GM18861 (cell line): ENCODE measurements around the gene FBXO11.
"Not testable (repeated sequence)": the region's sequence is repeated elsewhere in the genome, so short reads cannot be mapped to it uniquely, and the experiment has no call there.

Experiments
- ATAC-seq: cut with Tn5 transposase; IDR thresholded peaks from one replicate; pipeline ENCODE4 v1.9.1; 2021; ENCODE audit not compliant: unreplicated experiment

FBXO11 gene

GRCh38 chr2:47862949-47863348 lies 43.3 kb downstream of the FBXO11 start:
- ATAC-seq, result no peak

- ATAC-seq, result not testable (repeated sequence)
Measured at GRCh38 chr2:47853067-47853777, 53.1 kb downstream of the FBXO11 start.

GRCh38 chr2:47850198-47850597 lies 56.1 kb downstream of the FBXO11 start:
- ATAC-seq, result no peak

GRCh38 chr2:47849368-47849767 lies 56.9 kb downstream of the FBXO11 start:
- no peak for ATAC-seq

- ATAC-seq, result no peak
Measured at GRCh38 chr2:47844162-47844561, 62.1 kb downstream of the FBXO11 start.

GRCh38 chr2:47843407-47843806 lies 62.9 kb downstream of the FBXO11 start:
- ATAC-seq, result no peak

GRCh38 chr2:47842846-47843245 lies 63.5 kb downstream of the FBXO11 start:
- no peak for ATAC-seq

GRCh38 chr2:47838686-47839085 lies 67.6 kb downstream of the FBXO11 start:
- ATAC-seq, result no peak

- no peak for ATAC-seq
Measured at GRCh38 chr2:47838249-47838648, 68.0 kb downstream of the FBXO11 start.

GRCh38 chr2:47833516-47833968 lies 72.8 kb downstream of the FBXO11 start:
- ATAC-seq, result peak; percentile 89

- no peak for ATAC-seq
Measured at GRCh38 chr2:47822518-47822917, 83.8 kb downstream of the FBXO11 start.

GRCh38 chr2:47819834-47820233 lies 86.5 kb downstream of the FBXO11 start:
- ATAC-seq, result no peak

- no peak for ATAC-seq
Measured at GRCh38 chr2:47818777-47819176, 87.5 kb downstream of the FBXO11 start.

- ATAC-seq, result no peak
Measured at GRCh38 chr2:47815764-47816163, 90.5 kb downstream of the FBXO11 start.

- ATAC-seq, result no peak
Measured at GRCh38 chr2:47811668-47812067, 94.6 kb downstream of the FBXO11 start.

GRCh38 chr2:47810850-47811249 lies 95.4 kb downstream of the FBXO11 start:
- ATAC-seq, result no peak

GRCh38 chr2:47809903-47810302 lies 96.4 kb downstream of the FBXO11 start:
- ATAC-seq, result no peak

GRCh38 chr2:47808614-47809013 lies 97.7 kb downstream of the FBXO11 start:
- ATAC-seq, result no peak

GRCh38 chr2:47805850-47806249 lies 100.4 kb downstream of the FBXO11 start:
- ATAC-seq, result no peak

GRCh38 chr2:47803770-47804169 lies 102.5 kb downstream of the FBXO11 start:
- no peak for ATAC-seq

GRCh38 chr2:47803363-47803762 lies 102.9 kb downstream of the FBXO11 start:
- no peak for ATAC-seq

GRCh38 chr2:47801118-47801517 lies 105.2 kb downstream of the FBXO11 start:
- ATAC-seq, result no peak

- no peak for ATAC-seq
Measured at GRCh38 chr2:47799031-47799609, 107.2 kb downstream of the FBXO11 start.
